ENCODE data around the gene ARHGAP20.

DNA sequence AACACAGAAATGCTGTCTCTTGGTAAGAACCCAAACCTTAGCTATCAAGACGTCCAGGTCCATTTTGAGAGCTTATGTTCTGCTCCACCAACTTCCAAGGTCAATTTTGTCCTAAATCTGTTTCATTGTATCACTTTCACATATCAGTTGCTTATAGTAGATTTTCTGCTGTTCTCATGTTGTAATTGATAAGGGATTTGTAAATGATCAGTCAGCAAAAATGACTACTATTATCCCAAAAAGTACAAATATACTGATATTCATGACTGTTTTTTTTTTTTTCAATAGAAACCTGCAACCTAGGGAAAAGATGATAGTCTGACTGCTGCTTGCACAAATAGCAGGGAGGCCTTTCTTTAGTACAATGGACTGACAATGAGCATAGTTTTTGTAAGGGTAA lies 128.1 kb downstream of the ARHGAP20 start:
- TF ChIP-seq EZH2 (IDR thresholded peaks at IDR 0.05; ENCODE audit: low read depth, unreplicated experiment), result no peak
- TF ChIP-seq, protein P1, sequence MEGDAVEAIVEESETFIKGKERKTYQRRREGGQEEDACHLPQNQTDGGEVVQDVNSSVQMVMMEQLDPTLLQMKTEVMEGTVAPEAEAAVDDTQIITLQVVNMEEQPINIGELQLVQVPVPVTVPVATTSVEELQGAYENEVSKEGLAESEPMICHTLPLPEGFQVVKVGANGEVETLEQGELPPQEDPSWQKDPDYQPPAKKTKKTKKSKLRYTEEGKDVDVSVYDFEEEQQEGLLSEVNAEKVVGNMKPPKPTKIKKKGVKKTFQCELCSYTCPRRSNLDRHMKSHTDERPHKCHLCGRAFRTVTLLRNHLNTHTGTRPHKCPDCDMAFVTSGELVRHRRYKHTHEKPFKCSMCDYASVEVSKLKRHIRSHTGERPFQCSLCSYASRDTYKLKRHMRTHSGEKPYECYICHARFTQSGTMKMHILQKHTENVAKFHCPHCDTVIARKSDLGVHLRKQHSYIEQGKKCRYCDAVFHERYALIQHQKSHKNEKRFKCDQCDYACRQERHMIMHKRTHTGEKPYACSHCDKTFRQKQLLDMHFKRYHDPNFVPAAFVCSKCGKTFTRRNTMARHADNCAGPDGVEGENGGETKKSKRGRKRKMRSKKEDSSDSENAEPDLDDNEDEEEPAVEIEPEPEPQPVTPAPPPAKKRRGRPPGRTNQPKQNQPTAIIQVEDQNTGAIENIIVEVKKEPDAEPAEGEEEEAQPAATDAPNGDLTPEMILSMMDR (conservative IDR thresholded peaks at IDR 0.05; ENCODE audit: low read depth in 2 of 2), result no peak
- TF ChIP-seq CREB1 (CRISPR knock-in tag; IDR thresholded peaks at IDR 0.05; ENCODE audit: low read depth), result no peak

All from GM23338 (cell line).